IMR-90 (cell line): ENCODE measurements around the gene AGO1. TPM values are rescaled to one million over a fixed set of nuclear protein-coding genes. Genes with fewer than 3 reads are reported as not detected.

ENCODE experiments used
- ATAC-seq: fragments of 200-7000 bp; cut with Tn5 transposase; 2 replicates; pipeline ENCODE4 v1.9.1; 2020; ENCODE audit warnings: low read depth, mild to moderate bottlenecking, moderate library complexity
- BruUV-seq: library from RNA; stranded (reverse); fragments of 400-500 nt; replicated peaks from 2 replicates; lab custom pipeline; 2021; lab: Mats Ljungman, UMichigan
- CTCF ChIA-PET: fragments of 300-600 bp; formaldehyde crosslinking; extraction: SDS; loops from one replicate; lab custom pipeline; 2021; ENCODE audit warnings: antibody characterized with exemption; lab: Yijun Ruan, JAX
- POLR2A ChIA-PET: fragments of 300-600 bp; sonication (Branson Sonifier 250); formaldehyde crosslinking; loops from one replicate; lab custom pipeline; 2022; ENCODE audit warnings: antibody characterized with exemption; ENCODE audit not compliant: unreplicated experiment; lab: Charles Lee
- DNase-seq: peaks from one replicate; pipeline ENCODE4 v3.0.0; 2013
- H2AFZ ChIP-seq: replicated peaks from 2 replicates; pipeline ENCODE3; 2013; ENCODE audit warnings: low read length, mild to moderate bottlenecking; ENCODE audit not compliant: poor library complexity
- H2AK5ac ChIP-seq: 2 replicates; pipeline ENCODE4 v1.6.1; 2013; ENCODE audit warnings: low read depth, low read length, inconsistent platforms
- H2AK9ac ChIP-seq: replicated peaks from 2 replicates; pipeline ENCODE3; 2013; ENCODE audit warnings: mild to moderate bottlenecking, low read depth, low read length, moderate library complexity; ENCODE audit not compliant: poor library complexity
- H2BK120ac ChIP-seq: 2 replicates; pipeline ENCODE4 v1.6.1; 2013; ENCODE audit warnings: low read depth, low read length, inconsistent platforms
- H2BK15ac ChIP-seq: 3 replicates; pipeline ENCODE4 v1.6.1; 2013; ENCODE audit warnings: low read depth, low read length, inconsistent platforms
- H2BK20ac ChIP-seq: 2 replicates; pipeline ENCODE4 v1.6.1; 2013; ENCODE audit warnings: low read depth, mild to moderate bottlenecking, inconsistent platforms, low read length, moderate library complexity
- H2BK5ac ChIP-seq: 2 replicates; pipeline ENCODE4 v1.6.1; 2013; ENCODE audit warnings: mild to moderate bottlenecking, low read depth, low read length, inconsistent platforms; ENCODE audit not compliant: poor library complexity, severe bottlenecking
- H3K14ac ChIP-seq: replicated peaks from 2 replicates; pipeline ENCODE4 v1.6.1; 2013; ENCODE audit warnings: low read depth, low read length, inconsistent platforms
- H3K18ac ChIP-seq: 2 replicates; pipeline ENCODE4 v1.6.1; 2013; ENCODE audit warnings: low read depth, low read length, control low read depth
- H3K23ac ChIP-seq: 2 replicates; pipeline ENCODE4 v1.6.1; 2013; ENCODE audit warnings: low read depth, low read length, inconsistent platforms
- H3K27ac ChIP-seq: 2 replicates; pipeline ENCODE4 v1.5.1; 2013; ENCODE audit warnings: mild to moderate bottlenecking, control low read depth, low read length; ENCODE audit not compliant: insufficient read depth
- H3K27me3 ChIP-seq: 2 replicates; pipeline ENCODE4 v1.6.1; 2013; ENCODE audit warnings: low read length; ENCODE audit not compliant: control insufficient read depth, insufficient read depth
- H3K36me3 ChIP-seq: 2 replicates; pipeline ENCODE4 v1.6.1; 2013; ENCODE audit warnings: low read length, mixed read lengths; ENCODE audit not compliant: control insufficient read depth, insufficient read depth
- H3K4ac ChIP-seq: 2 replicates; pipeline ENCODE4 v1.6.1; 2013; ENCODE audit warnings: low read depth, low read length, inconsistent platforms
- H3K4me1 ChIP-seq: 2 replicates; pipeline ENCODE4 v1.6.1; 2013; ENCODE audit warnings: low read length, mixed read lengths; ENCODE audit not compliant: control insufficient read depth, insufficient read depth
- H3K4me2 ChIP-seq: 2 replicates; pipeline ENCODE4 v1.6.1; 2013; ENCODE audit warnings: low read depth, mild to moderate bottlenecking, control low read depth, low read length, moderate library complexity
- H3K4me3 ChIP-seq: 2 replicates; pipeline ENCODE4 v1.5.1; 2013; ENCODE audit warnings: low read depth, mild to moderate bottlenecking, control low read depth, low read length, moderate library complexity; ENCODE audit not compliant: insufficient read depth
- H3K56ac ChIP-seq: 2 replicates; pipeline ENCODE4 v1.6.1; 2013; ENCODE audit warnings: low read length, inconsistent platforms; ENCODE audit not compliant: insufficient read depth; ENCODE audit errors: extremely low read depth
- H3K79me1 ChIP-seq, 2 experiments: 2 replicates each; pipeline ENCODE4 v1.6.1; 2013; ENCODE audit warnings: low read length in 2 of 2, inconsistent platforms in 1 of 2, low read depth in 1 of 2
- H3K9ac ChIP-seq: 2 replicates; pipeline ENCODE4 v1.6.1; 2013; ENCODE audit warnings: low read depth, low read length, control low read depth
- H3K9me1 ChIP-seq: 2 replicates; pipeline ENCODE4 v1.6.1; 2013; ENCODE audit warnings: low read length, inconsistent platforms; ENCODE audit not compliant: insufficient read depth
- H3K9me3 ChIP-seq: 2 replicates; pipeline ENCODE4 v1.6.1; 2013; ENCODE audit warnings: low read length; ENCODE audit not compliant: control insufficient read depth, insufficient read depth
- H4K20me1 ChIP-seq: 2 replicates; pipeline ENCODE4 v1.6.1; 2013; ENCODE audit warnings: low read length, inconsistent platforms; ENCODE audit not compliant: insufficient read depth
- H4K5ac ChIP-seq: 2 replicates; pipeline ENCODE4 v1.6.1; 2013; ENCODE audit warnings: mild to moderate bottlenecking, low read depth, low read length, control low read depth
- H4K8ac ChIP-seq, 2 experiments: 2 replicates each; pipeline ENCODE4 v1.6.1; 2013; ENCODE audit warnings: low read depth in 2 of 2, low read length in 2 of 2, control low read depth in 1 of 2, inconsistent platforms in 1 of 2
- H4K91ac ChIP-seq: 2 replicates; pipeline ENCODE4 v1.6.1; 2013; ENCODE audit warnings: low read depth, low read length, inconsistent platforms; ENCODE audit not compliant: insufficient read depth
- RFX5 ChIP-seq: IDR thresholded peaks from 2 replicates; pipeline ENCODE4 v1.8.0; 2012; ENCODE audit warnings: low read depth, mild to moderate bottlenecking, low read length, moderate library complexity
- WGBS, 2 experiments: methylation state at CpG; one replicate each; pipeline versions ENCODE4 v1.1.5 to v1.1.7; 2013; ENCODE audit warnings: missing lambda C conversion rate in 2 of 2; ENCODE audit not compliant: insufficient read length in 1 of 2; ENCODE audit errors: extremely low coverage in 2 of 2; 5-methylcytosine and 5-hydroxymethylcytosine counted together
- dilution Hi-C: fragments of 300-500 bp; cut with HindIII; formaldehyde crosslinking; loops from one replicate; pipeline ENCODE4 v1.14.3; 2018; ENCODE audit warnings: low sequenced_read_pairs; ENCODE audit not compliant: unreplicated experiment
- in situ Hi-C: fragments of 300-500 bp; cut with MboI; formaldehyde crosslinking; loops from 3 replicates; pipeline ENCODE4 v1.14.3; 2019; ENCODE audit warnings: low sequenced_read_pairs, inconsistent platforms, mixed read lengths
- intact Hi-C: fragments of 100-400 bp; cut with micrococcal nuclease; formaldehyde crosslinking; loops from 2 replicates; pipeline ENCODE4 v1.10.0; 2022
- polyA plus RNA-seq, 3 experiments: library from polyadenylated mRNA; depleted of rRNA; stranded (reverse); fragments of >200 nt; gene quantifications; 2 replicates each; pipeline ENCODE4 v1.2.3, GENCODE V29; 2012; ENCODE audit warnings: low replicate concordance in 1 of 3
- total RNA-seq: library from RNA; depleted of rRNA; stranded (reverse); fragments of >200 nt; gene quantifications from 2 replicates; pipeline ENCODE4 v1.2.3, GENCODE V29; 2012

Gene AGO1
- total and polyA plus RNA-seq, 2 of the 4 experiments (the other 2 are of a cell fraction), result 11.3 to 21.5 TPM

- Histone ChIP-seq H3K27ac (no peak overlapping the region), H3K56ac (no peak overlapping the region), H3K4me3 (no peak overlapping the region), H2BK120ac (no peak overlapping the region), H3K27me3 (no peaks in the 10 kb centered on the region; the same call in 1 of the 2 replicates), H2AFZ (no peak overlapping the region), H3K9me3 (no peaks in the 10 kb centered on the region), H2BK5ac (no peak overlapping the region), H4K8ac (no peak overlapping the region), H3K36me3 (no peaks in the 10 kb centered on the region), H3K4ac (no peak overlapping the region), H3K9me1 (no peaks in the 10 kb centered on the region), H3K18ac (no peak overlapping the region), H3K9ac (no peak overlapping the region), H2AK5ac (no peak overlapping the region), H3K4me2 (no peak overlapping the region), H2BK20ac (no peak overlapping the region), H3K79me1 (no peaks in the 10 kb centered on the region), H3K23ac (no peak overlapping the region), H3K14ac (no peak overlapping the region), H4K20me1 (no peaks in the 10 kb centered on the region), H2BK15ac (no peak overlapping the region), H4K5ac (no peak overlapping the region), H2AK9ac (no peak overlapping the region), H3K4me1 (no peaks in the 10 kb centered on the region), H4K91ac (no peak overlapping the region)
- WGBS, 2 experiments, result no CpG with 5 or more reads among the region's 5 CpGs
- dilution Hi-C loops, result no loop called here
- CTCF ChIA-PET, result no interaction called here
- TF ChIP-seq RFX5, result no peak
- BruUV-seq, result no TSS peak
- POLR2A ChIA-PET, result no interaction called here
- in situ Hi-C loops, result no loop called here
- intact Hi-C loops, result no loop called here
- ATAC-seq (peak; percentile 89), DNase-seq (peak; percentile 27)
Measured at GRCh38 chr1:35876988-35877387, 6.0 kb upstream of the AGO1 start.
